HepG2 (cell line): ENCODE results near the gene ZNF674. TPM values are rescaled to one million over a fixed set of nuclear protein-coding genes. Genes with fewer than 3 reads are reported as not detected.

Experiments
- ATAC-seq: fragments of 200-7000 bp; cut with Tn5 transposase; 3 replicates; pipeline ENCODE4 v1.9.1; 2020; ENCODE audit warnings: mild to moderate bottlenecking, moderate library complexity
- BruUV-seq: library from RNA; stranded (reverse); fragments of 400-500 nt; replicated peaks from 2 replicates; lab custom pipeline; 2021; lab: Mats Ljungman, UMichigan
- CTCF ChIA-PET: fragments of 300-600 bp; formaldehyde crosslinking; extraction: SDS; loops from one replicate; lab custom pipeline; 2021; ENCODE audit warnings: low total read pairs, inconsistent platforms, low intra/inter-chr PET ratio; lab: Yijun Ruan, JAX
- POLR2A ChIA-PET: fragments of 350-600 bp; sonication (Branson Sonifier 250); formaldehyde crosslinking; loops from one replicate; lab custom pipeline; 2020; ENCODE audit warnings: antibody characterized with exemption, inconsistent platforms; lab: Yijun Ruan, JAX
- DNase-seq: peaks from one replicate; pipeline ENCODE4 v3.0.0-alpha.2; 2015; ENCODE audit warnings: low spot score
- FAIRE-seq: peaks from 3 replicates; lab custom pipeline; 2011; peaks lifted over from hg19 to GRCh38; lab: Jason Lieb, UNC
- H2AFZ ChIP-seq: one replicate; pipeline ENCODE4 v1.6.1; 2011; ENCODE audit warnings: low read length, inconsistent platforms
- H3K27ac ChIP-seq: fragments of 300-600 bp; 3 replicates; pipeline ENCODE4 v1.8.0; 2011; ENCODE audit warnings: mixed run types, mild to moderate bottlenecking, mixed read lengths, low read length, inconsistent platforms; ENCODE audit not compliant: insufficient read depth; ENCODE audit errors: extremely low read length
- H3K27me3 ChIP-seq, 2 experiments: fragments of 200-600 bp in 1 of 2; 2 replicates in 1 of 2; 3 replicates in 1 of 2; pipeline versions ENCODE4 v1.6.0 to v1.8.0; 2011; ENCODE audit warnings: low read length in 2 of 2, mild to moderate bottlenecking in 2 of 2, moderate library complexity in 2 of 2, inconsistent platforms in 1 of 2; ENCODE audit not compliant: insufficient read depth in 2 of 2, control insufficient read depth in 1 of 2
- H3K36me3 ChIP-seq, 2 experiments: fragments of 200-600 bp in 1 of 2; replicated peaks in 1 of 2; 2 replicates in 1 of 2; 3 replicates in 1 of 2; pipeline versions ENCODE4 v1.5.1 to v1.8.0; 2011; ENCODE audit warnings: low read length in 2 of 2, inconsistent platforms in 1 of 2; ENCODE audit not compliant: insufficient read depth in 2 of 2, control insufficient read depth in 1 of 2
- H3K4me1 ChIP-seq: 2 replicates; pipeline ENCODE4 v1.5.1; 2012; ENCODE audit warnings: low read length, inconsistent platforms; ENCODE audit not compliant: insufficient read depth
- H3K4me2 ChIP-seq: 2 replicates; pipeline ENCODE4 v1.6.0; 2011; ENCODE audit warnings: low read depth, low read length, inconsistent platforms
- H3K4me3 ChIP-seq, 3 experiments: fragments of 200-600 bp in 1 of 3; sonication (generic), shearing (Covaris generic) in 1 of 3; replicated peaks in 1 of 3; 2 replicates each; pipeline ENCODE4 v1.5.1; 2011 to 2016; ENCODE audit warnings: low read length in 3 of 3, inconsistent platforms in 2 of 3, low read depth in 2 of 3, mild to moderate bottlenecking in 2 of 3, control low read depth in 1 of 3, mixed read lengths in 1 of 3; ENCODE audit not compliant: insufficient read depth in 1 of 3
- H3K79me2 ChIP-seq: one replicate; pipeline ENCODE4 v1.6.1; 2011; ENCODE audit warnings: low read length, inconsistent platforms; ENCODE audit not compliant: insufficient read depth
- H3K9ac ChIP-seq: 2 replicates; pipeline ENCODE4 v1.6.0; 2011; ENCODE audit warnings: mild to moderate bottlenecking, low read depth, low read length, inconsistent platforms; ENCODE audit not compliant: insufficient read depth
- H3K9me3 ChIP-seq: 2 replicates; pipeline ENCODE4 v1.5.1; 2012; ENCODE audit warnings: mild to moderate bottlenecking, low read length
- H4K20me1 ChIP-seq: 2 replicates; pipeline ENCODE4 v1.6.0; 2011; ENCODE audit warnings: inconsistent platforms, mild to moderate bottlenecking, low read length, moderate library complexity; ENCODE audit not compliant: insufficient read depth
- SOX6 ChIP-seq, 2 experiments: fragments of 450-650 bp in 1 of 2; sonication (generic) in 1 of 2; formaldehyde crosslinking in 1 of 2; IDR thresholded peaks; 2 replicates each; pipeline versions ENCODE4 v1.4.0 to v1.6.1; 2017 to 2020; ENCODE audit warnings: antibody characterized with exemption in 1 of 2, mild to moderate bottlenecking in 1 of 2, missing genetic modification reagents in 1 of 2
- U2AF2 ChIP-seq: fragments of 200-400 bp; formaldehyde crosslinking; IDR thresholded peaks from 2 replicates; pipeline ENCODE4 v1.6.1; 2017; ENCODE audit warnings: low read depth, mild to moderate bottlenecking, low read length
- ZC3H13 ChIP-seq: sonication (generic); formaldehyde crosslinking; IDR thresholded peaks from 2 replicates; pipeline ENCODE4 v1.8.1; 2023; ENCODE audit warnings: mild to moderate bottlenecking, missing genetic modification reagents, moderate library complexity
- ZNF12 ChIP-seq: sonication (generic); formaldehyde crosslinking; IDR thresholded peaks from 2 replicates; pipeline ENCODE4 v1.5.0; 2020; ENCODE audit warnings: missing genetic modification reagents
- ZNF574 ChIP-seq: sonication (generic); formaldehyde crosslinking; IDR thresholded peaks from 2 replicates; pipeline ENCODE4 v1.4.0; 2020; ENCODE audit warnings: missing genetic modification reagents
- WGBS: methylation state at CpG from one replicate; pipeline ENCODE4 v1.1.6; 2017; ENCODE audit warnings: low lambda C conversion rate; 5-methylcytosine and 5-hydroxymethylcytosine counted together
- in situ Hi-C: cut with HindIII; loops from 2 replicates; pipeline ENCODE4 v1.10.0; 2017; ENCODE audit warnings: low pct_unique_long_range_greater_than_20kb; ENCODE audit not compliant: extremely low pct_ligation_motif_present
- intact Hi-C: fragments of 100-400 bp; cut with micrococcal nuclease; formaldehyde crosslinking; loops from one replicate; pipeline ENCODE4 v1.10.0; 2022; ENCODE audit not compliant: unreplicated experiment
- polyA plus RNA-seq, 8 experiments: library from polyadenylated mRNA; depleted of rRNA in 3 of 8; stranded (reverse) in 7 of 8; unstranded in 1 of 8; fragments of >200 nt; fragmentation: Illumina TruSeq in 4 of 8; extraction: Trizol in 4 of 8; gene quantifications; 2 replicates each; pipeline versions ENCODE4 v1.2.1 to v1.2.3, GENCODE V29; 2011 to 2016; ENCODE audit warnings: low read depth in 4 of 8, missing spikeins in 1 of 8, mixed read lengths in 1 of 8; ENCODE audit not compliant: insufficient read depth in 1 of 8
- total RNA-seq, 5 experiments: library from RNA; depleted of rRNA; stranded (reverse); fragments of >200 nt; fragmentation: Illumina TruSeq; extraction: Trizol; gene quantifications; 2 replicates each; pipeline ENCODE4 v1.2.3, GENCODE V29; 2016; ENCODE audit warnings: low read depth in 1 of 5

The ZNF674 gene
- total and polyA plus RNA-seq, 2 of the 13 experiments (the other 11 are each of a cell fraction or from before 2014, with no cell fraction given) = 2.9 to 3.5 TPM

- TF ChIP-seq SOX6 (IDR thresholded peaks at IDR 0.05) (no peak), SOX6 (CRISPR knock-in tag; IDR thresholded peaks at IDR 0.05) (0 out of 2 replicates have a peak, but pooled peaks have one; percentile 5), ZNF574 (CRISPR knock-in tag) (peak; percentile 92)
- TF ChIP-seq, all 625 proteins: peak for 25
Measured at GRCh38 chrX:46573331-46573891, 28.2 kb upstream of the ZNF674 start, which contains the start of gene CHST7 (continued).

DNA sequence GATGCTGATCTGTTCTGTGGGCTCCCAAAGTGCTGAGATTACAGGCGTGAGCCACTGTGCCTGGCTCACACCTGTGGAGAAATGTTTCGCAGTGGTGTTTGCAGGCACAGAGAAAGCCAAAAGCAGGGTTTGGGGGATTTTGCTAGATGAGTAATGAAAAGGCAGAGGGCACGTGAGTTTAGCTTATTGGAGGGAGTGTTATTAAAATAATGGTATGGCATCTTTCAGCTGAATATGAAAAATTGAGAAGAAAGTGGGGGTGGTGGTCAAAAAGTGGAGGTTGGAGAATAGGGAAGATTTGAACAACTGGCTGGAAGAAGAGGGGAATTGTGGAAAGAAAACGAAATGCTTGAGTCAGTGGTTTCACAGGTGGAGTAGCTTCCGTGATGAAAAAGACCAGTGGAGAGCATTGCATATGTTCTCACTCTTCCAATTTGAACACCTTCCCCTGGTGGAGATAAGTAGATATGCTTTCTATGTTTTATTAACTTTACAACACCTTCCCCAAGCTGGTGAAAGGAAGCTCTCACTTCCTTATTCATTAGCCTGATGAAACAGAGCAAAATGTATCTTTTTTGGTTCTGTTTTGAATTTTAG is 27.2 kb upstream of the ZNF674 start:
- no peak for FAIRE-seq
- Histone ChIP-seq H4K20me1 (no peaks in the 10 kb centered on the region), H3K27ac (no peak overlapping the region), H3K4me2 (peak overlapping the region; percentile 82), H3K36me3 (no peaks in the 10 kb centered on the region), H3K79me2 (peaks cover 14% of the 10 kb centered on the region), H3K4me1 (peaks cover 39% of the 10 kb centered on the region), H3K4me3 (peak overlapping the region in 1 of 3 experiments; percentile 63; a peak in 2 of 6 replicates), H3K9me3 (no peaks in the 10 kb centered on the region), H3K27me3 (no peaks in the 10 kb centered on the region), H3K9ac (no peak overlapping the region), H2AFZ (peak overlapping the region; percentile 83)
- ChIA-PET CTCF (interaction anchor here (1.0 kb wide), 1 partner anchor 18 kb away, joined by 3 read pairs; no protein-coding TSS in a partner anchor), POLR2A (no interaction called here)
- intact Hi-C loops (loop anchor here (5.0 kb wide), 1 partner anchor 70 kb away; no protein-coding TSS in a partner anchor), in situ Hi-C loops (no loop called here)
- 68% methylated on average over 5 of the region's 5 CpGs for WGBS
- no peak for ATAC-seq
- TF ChIP-seq ZNF12 (CRISPR knock-in tag) = 0 out of 2 replicates have a peak, but pooled peaks have one; percentile 13
- no peak for TF ChIP-seq U2AF2
- TF ChIP-seq ZC3H13 (CRISPR knock-in tag) = no peak
- BruUV-seq = no TSS peak
- DNase-seq = no peak
